ENCODE results near the gene DNAH6.
"Not testable (repeated sequence)": the region's sequence is repeated elsewhere in the genome, so short reads cannot be mapped to it uniquely, and the experiment has no call there.

Gene DNAH6

GRCh38 chr2:84866122-84866521, 349.8 kb downstream of the DNAH6 start:
- DNase-seq (ENCODE audit: low read depth in 1 of 2, low spot score in 1 of 2), result no peak

DNA sequence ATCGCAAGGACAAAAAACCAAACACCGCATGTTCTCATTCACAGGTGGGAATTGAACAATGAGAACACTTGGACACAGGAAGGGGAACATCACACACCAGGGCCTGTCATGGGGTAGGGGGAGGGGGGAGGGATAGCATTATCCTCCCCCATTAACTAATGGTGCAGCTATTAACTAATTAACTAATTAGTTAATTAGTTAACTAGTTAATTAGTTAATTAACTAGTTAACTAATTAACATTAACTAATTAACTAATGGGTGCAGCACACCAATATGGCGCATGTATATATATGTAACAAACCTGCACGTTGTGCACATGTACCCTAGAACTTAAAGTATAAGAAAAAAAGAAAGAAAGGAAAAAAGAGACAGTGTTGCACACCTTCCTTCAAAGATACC, 352.0 kb downstream of the DNAH6 start:
- DNase-seq (ENCODE audit: low read depth in 1 of 2, low spot score in 1 of 2), result not testable (repeated sequence)
